ENCODE data around the gene SOX4. TPM values are rescaled to one million over a fixed set of nuclear protein-coding genes. Genes with fewer than 3 reads are reported as not detected.

The SOX4 gene
- total and polyA plus RNA-seq, 7 donors, result 0.49 to 6.9 (median 1.9) TPM

DNA sequence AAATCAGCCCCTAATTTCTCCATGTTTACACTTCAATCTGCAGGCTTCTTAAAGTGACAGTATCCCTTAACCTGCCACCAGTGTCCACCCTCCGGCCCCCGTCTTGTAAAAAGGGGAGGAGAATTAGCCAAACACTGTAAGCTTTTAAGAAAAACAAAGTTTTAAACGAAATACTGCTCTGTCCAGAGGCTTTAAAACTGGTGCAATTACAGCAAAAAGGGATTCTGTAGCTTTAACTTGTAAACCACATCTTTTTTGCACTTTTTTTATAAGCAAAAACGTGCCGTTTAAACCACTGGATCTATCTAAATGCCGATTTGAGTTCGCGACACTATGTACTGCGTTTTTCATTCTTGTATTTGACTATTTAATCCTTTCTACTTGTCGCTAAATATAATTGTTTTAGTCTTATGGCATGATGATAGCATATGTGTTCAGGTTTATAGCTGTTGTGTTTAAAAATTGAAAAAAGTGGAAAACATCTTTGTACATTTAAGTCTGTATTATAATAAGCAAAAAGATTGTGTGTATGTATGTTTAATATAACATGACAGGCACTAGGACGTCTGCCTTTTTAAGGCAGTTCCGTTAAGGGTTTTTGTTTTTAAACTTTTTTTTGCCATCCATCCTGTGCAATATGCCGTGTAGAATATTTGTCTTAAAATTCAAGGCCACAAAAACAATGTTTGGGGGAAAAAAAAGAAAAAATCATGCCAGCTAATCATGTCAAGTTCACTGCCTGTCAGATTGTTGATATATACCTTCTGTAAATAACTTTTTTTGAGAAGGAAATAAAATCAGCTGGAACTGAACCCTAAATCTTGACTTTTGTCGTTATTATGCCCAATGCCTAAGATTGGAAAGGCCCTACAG lies 4.5 kb downstream of the SOX4 start:
- DNase-seq, result no peak
- no peak overlapping the region for H3K27ac ChIP-seq
- intact Hi-C loops (cut with DNase I), result loop anchor here in 1 of 2 donors (2.0 to 5.0 kb wide), 2 partner anchors 549 to 1141 kb away; no protein-coding TSS in a partner anchor

DNA sequence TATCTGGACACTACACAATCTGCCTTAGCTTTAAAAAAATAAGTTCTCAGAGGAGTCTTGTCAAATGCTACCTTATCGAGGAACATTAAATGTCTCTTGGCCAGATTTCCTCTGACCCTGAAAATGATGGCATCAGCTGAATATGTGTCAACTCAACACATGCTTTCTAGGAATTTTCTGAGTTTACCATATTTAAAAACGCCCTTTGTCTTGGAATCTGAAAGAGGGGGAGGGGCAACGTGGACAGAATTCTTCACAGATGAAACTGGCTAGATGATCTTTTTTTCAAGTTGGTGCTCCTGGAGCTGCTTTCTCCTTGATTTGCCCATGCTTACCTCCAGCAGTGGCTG lies 5.1 kb downstream of the SOX4 start:
- peak overlapping the region; percentile 88 for H3K4me3 ChIP-seq
- TF ChIP-seq CTCF (IDR thresholded peaks at IDR 0.05), result no peak
- 17 to 26% (median 21%) methylated on average over 3 of the region's 3 CpGs for WGBS, 3 donors
- ATAC-seq, result no peak
- no peaks in the 10 kb centered on the region for H3K27me3 ChIP-seq (ENCODE audit: insufficient read depth in 3 of 3, low read length in 2 of 3)
- H3K9me3 ChIP-seq, result no peaks in the 10 kb centered on the region
- no peak overlapping the region for H3K27ac ChIP-seq
- intact Hi-C loops (cut with DNase I), result loop anchor here in 1 of 2 donors (5.0 kb wide), 1 partner anchor 549 kb away; no protein-coding TSS in a partner anchor
- no peaks in the 10 kb centered on the region for H3K36me3 ChIP-seq (ENCODE audit: insufficient read depth in 1 of 2, low read depth in 1 of 2)
- peaks cover 7% of the 10 kb centered on the region for H3K4me1 ChIP-seq
- no peak for DNase-seq

More for the DNA sequence above, 4.5 kb downstream of the SOX4 start:
- Histone ChIP-seq H3K4me3 (peak overlapping the region; percentile 88), H3K4me1 (peaks cover 10% of the 10 kb centered on the region), H3K27me3 (ENCODE audit: insufficient read depth in 3 of 3, low read length in 2 of 3) (no peaks in the 10 kb centered on the region), H3K9me3 (no peaks in the 10 kb centered on the region), H3K36me3 (ENCODE audit: insufficient read depth in 1 of 2, low read depth in 1 of 2) (no peaks in the 10 kb centered on the region)
- no peak for ATAC-seq
- 7 to 12% (median 7%) methylated on average over 14 of the region's 14 CpGs for WGBS, 3 donors
- no peak for TF ChIP-seq CTCF (IDR thresholded peaks at IDR 0.05)

DNA sequence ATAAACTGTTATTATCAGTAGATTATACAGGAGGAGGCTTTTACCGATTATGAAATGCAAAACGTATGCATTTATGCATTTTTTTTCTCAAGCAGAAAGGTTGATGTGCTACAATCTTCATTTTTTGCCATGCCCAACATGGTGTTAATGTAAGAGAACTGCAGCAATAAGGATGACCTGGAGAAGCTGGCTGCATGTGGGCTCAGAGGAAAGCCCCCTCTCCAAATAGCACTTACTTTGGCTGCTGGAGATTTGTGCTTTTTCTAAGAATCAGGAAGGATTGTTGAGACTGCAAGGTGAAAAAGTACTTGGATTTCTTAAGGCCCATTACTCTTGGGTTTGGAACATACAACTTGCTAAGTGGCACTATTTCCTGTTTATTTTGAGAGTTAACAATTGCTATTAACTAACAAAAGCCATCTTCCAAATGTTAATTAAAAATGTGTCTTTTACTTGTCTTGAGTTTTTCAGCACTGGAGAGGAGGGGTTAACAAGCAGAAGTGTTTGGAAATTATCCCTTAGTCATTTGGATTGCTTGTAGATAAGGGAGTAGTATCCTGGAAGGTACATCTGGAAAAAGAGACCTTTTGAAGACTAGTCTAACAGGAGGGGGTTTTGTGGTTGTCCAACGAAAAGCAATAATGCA lies 5.6 kb downstream of the SOX4 start:
- no peak for DNase-seq
- Histone ChIP-seq H3K27me3 (ENCODE audit: insufficient read depth in 3 of 3, low read length in 2 of 3) (no peaks in the 10 kb centered on the region), H3K27ac (no peak overlapping the region), H3K4me3 (no peak overlapping the region), H3K36me3 (ENCODE audit: insufficient read depth in 1 of 2, low read depth in 1 of 2) (no peaks in the 10 kb centered on the region), H3K4me1 (peaks cover 7% of the 10 kb centered on the region), H3K9me3 (no peaks in the 10 kb centered on the region)
- intact Hi-C loops (cut with DNase I), result loop anchor here in 1 of 2 donors (5.0 kb wide), 1 partner anchor 548 kb away; no protein-coding TSS in a partner anchor
- 56 to 64% (median 63%) methylated on average over 3 of the region's 3 CpGs for WGBS, 3 donors
- no peak for TF ChIP-seq CTCF (IDR thresholded peaks at IDR 0.05)
- no peak for ATAC-seq

DNA sequence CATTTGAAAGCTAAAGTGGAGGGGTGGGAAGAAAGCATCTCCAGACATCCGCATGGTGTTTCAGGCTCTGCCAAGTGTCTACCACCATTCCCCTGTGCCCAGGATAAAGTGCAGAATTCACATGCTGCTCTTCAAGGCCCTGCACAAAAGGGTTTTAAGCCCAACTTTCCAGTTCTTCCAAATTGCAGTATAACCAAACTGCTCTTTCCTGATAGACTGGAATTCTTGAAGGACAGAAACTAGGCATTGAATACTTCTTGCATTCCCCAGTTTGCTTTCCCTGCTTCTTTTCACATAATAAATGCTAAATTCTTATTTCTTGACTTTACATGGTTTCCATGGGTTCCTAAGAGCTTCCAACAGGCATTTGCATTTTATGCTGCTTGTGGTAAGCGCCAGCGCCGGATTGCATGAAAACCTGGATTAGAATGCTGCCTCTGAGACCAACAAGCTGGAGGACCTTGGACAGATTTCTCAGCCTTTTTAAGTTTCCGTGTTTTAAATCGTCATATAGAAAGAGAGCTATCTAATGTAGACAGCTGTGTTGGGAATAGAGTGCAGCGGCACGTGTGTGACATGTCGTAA lies 7.9 kb downstream of the SOX4 start:
- no peaks in the 10 kb centered on the region for H3K9me3 ChIP-seq
- DNase-seq, result no peak
- H3K4me3 ChIP-seq, result no peak overlapping the region
- no peak overlapping the region for H3K27ac ChIP-seq
- no peaks in the 10 kb centered on the region for H3K36me3 ChIP-seq (ENCODE audit: insufficient read depth in 1 of 2, low read depth in 1 of 2)
- H3K27me3 ChIP-seq (ENCODE audit: insufficient read depth in 3 of 3, low read length in 2 of 3), result no peaks in the 10 kb centered on the region
- WGBS, 3 donors, result 93 to 96% (median 95%) methylated on average over 9 of the region's 9 CpGs
- no peak for TF ChIP-seq CTCF (IDR thresholded peaks at IDR 0.05)
- no peak for ATAC-seq
- H3K4me1 ChIP-seq, result peaks cover 7% of the 10 kb centered on the region
- intact Hi-C loops (cut with DNase I), result no loop called here
